ENCODE data around the gene SLC4A1AP.
"Not testable (repeated sequence)": the region's sequence is repeated elsewhere in the genome, so short reads cannot be mapped to it uniquely, and the experiment has no call there.

The SLC4A1AP gene, protein sequence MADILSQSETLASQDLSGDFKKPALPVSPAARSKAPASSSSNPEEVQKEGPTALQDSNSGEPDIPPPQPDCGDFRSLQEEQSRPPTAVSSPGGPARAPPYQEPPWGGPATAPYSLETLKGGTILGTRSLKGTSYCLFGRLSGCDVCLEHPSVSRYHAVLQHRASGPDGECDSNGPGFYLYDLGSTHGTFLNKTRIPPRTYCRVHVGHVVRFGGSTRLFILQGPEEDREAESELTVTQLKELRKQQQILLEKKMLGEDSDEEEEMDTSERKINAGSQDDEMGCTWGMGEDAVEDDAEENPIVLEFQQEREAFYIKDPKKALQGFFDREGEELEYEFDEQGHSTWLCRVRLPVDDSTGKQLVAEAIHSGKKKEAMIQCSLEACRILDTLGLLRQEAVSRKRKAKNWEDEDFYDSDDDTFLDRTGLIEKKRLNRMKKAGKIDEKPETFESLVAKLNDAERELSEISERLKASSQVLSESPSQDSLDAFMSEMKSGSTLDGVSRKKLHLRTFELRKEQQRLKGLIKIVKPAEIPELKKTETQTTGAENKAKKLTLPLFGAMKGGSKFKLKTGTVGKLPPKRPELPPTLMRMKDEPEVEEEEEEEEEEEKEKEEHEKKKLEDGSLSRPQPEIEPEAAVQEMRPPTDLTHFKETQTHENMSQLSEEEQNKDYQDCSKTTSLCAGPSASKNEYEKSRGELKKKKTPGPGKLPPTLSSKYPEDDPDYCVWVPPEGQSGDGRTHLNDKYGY

DNA sequence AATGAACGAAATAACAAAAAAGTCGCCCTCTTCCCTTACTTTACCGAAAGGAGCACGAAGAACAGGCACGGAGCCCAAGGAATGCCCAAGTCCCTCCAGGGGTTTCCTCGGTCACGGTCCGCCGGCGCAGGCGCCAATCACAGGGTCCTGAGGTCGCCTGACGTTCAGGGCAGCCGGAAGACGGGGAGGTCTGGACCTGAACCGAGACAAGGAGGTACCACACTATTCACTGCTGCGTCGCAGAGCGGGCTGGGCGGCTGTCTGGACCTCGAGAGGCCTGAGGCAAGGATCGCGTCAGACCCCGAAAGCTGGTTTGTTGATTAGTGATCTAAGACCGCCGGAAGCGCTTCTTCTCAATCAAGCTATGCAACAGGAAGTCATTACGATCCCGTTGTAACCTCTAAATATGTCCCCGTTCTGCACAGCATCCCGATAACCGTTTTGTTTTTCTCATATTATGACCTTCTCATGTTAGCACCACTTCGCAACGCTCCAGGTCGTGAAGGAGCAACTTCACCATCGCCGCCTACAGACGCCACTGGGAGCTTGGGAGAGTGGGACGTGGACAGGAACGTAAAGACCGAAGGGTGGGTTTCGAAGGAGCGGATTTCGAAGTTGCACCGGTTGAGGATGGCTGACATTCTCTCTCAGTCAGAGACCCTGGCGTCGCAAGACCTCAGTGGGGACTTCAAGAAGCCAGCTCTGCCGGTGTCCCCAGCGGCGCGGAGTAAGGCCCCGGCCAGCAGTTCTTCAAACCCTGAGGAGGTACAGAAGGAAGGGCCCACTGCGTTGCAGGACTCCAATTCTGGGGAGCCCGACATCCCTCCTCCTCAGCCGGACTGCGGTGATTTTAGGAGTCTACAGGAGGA lies at the start of gene SLC4A1AP, which contains the start of gene SUPT7L:
TSS of gene SLC4A1AP (plus strand) at position 605 of the 869 bp plus-strand sequence. CDS start at position 631, 26 bp downstream.
TSS of gene SUPT7L (minus strand) at position 330 of the 869 bp plus-strand sequence. CDS start 1,422 bp downstream, outside the sequence.
- peaks cover 26 to 39% (median 35%) of the 10 kb centered on the region in 5 donors for H3K36me3 ChIP-seq (ENCODE audit: control insufficient read depth in 5 of 5, insufficient read depth in 5 of 5, low read length in 5 of 5)
- H3K27me3 ChIP-seq (ENCODE audit: control insufficient read depth in 5 of 5, insufficient read depth in 4 of 5, low read length in 5 of 5): no peaks in the 10 kb centered on the region
- peaks cover 4 to 29% (median 27%) of the 10 kb centered on the region in 5 donors for H3K4me1 ChIP-seq (ENCODE audit: control insufficient read depth in 5 of 5, insufficient read depth in 5 of 5, low read length in 5 of 5)

GRCh38 chr2:27613985-27614384 lies 49.7 kb upstream of the SLC4A1AP start:
- Histone ChIP-seq H3K4me1 (ENCODE audit: control insufficient read depth in 5 of 5, insufficient read depth in 5 of 5, low read length in 5 of 5) (no peaks in the 10 kb centered on the region), H3K36me3 (ENCODE audit: control insufficient read depth in 5 of 5, insufficient read depth in 5 of 5, low read length in 5 of 5) (peaks cover 34 to 57% (median 41%) of the 10 kb centered on the region in 5 donors)

More for the DNA sequence above, at the start of gene SLC4A1AP, which contains the start of gene SUPT7L:
- Histone ChIP-seq H3K4me3 (ENCODE audit: low read depth in 1 of 5, low read length in 5 of 5) (peak within 1 kb of the TSS; percentile 88 to 100 (median 97)), H3K27ac (ENCODE audit: low read depth, low read length) (peak within 1 kb of the TSS; percentile 95), H3K9ac (ENCODE audit: low read length in 5 of 5) (peak within 1 kb of the TSS; percentile 96 to 99 (median 96)), H3K9me3 (ENCODE audit: control insufficient read depth in 5 of 5, low read length in 5 of 5) (no peaks in the 10 kb centered on the region)

GRCh38 chr2:27615316-27615715 lies 48.4 kb upstream of the SLC4A1AP start:
- H3K9me3 ChIP-seq (ENCODE audit: control insufficient read depth in 5 of 5, low read length in 5 of 5): no peaks in the 10 kb centered on the region

More at GRCh38 chr2:27613985-27614384, 49.7 kb upstream of the SLC4A1AP start:
- no peak overlapping the region for H3K9ac ChIP-seq (ENCODE audit: low read length in 5 of 5)
- H3K4me3 ChIP-seq (ENCODE audit: low read depth in 1 of 5, low read length in 5 of 5): no peak overlapping the region
- no peak overlapping the region for H3K27ac ChIP-seq (ENCODE audit: low read depth, low read length)
- no peaks in the 10 kb centered on the region for H3K27me3 ChIP-seq (ENCODE audit: control insufficient read depth in 5 of 5, insufficient read depth in 4 of 5, low read length in 5 of 5)
- no peaks in the 10 kb centered on the region for H3K9me3 ChIP-seq (ENCODE audit: control insufficient read depth in 5 of 5, low read length in 5 of 5)

DNA sequence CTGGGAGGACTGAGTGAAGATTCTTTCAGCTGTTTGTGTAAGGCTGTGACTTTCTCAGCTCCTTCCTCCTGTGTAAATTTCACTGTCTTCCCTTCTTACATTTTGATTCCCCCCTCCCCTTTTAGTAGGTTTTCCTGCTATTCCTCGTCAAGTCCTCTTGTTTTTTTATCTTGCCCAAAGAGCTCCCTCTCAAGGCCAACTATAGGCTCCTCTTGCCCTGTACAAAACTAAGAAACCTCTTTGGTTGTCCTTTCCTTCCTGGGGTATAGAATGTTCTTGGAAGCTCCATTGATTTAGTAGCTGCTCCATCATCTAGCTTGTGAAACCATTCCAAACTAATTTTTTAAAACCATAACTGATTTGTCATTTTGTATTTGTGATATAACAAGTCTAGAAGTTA lies 42.2 kb upstream of the SLC4A1AP start:
- peaks cover 0 to under 1% (median 0%) of the 10 kb centered on the region in 5 donors for H3K4me1 ChIP-seq (ENCODE audit: control insufficient read depth in 5 of 5, insufficient read depth in 5 of 5, low read length in 5 of 5)
- no peak overlapping the region for H3K9ac ChIP-seq (ENCODE audit: low read length in 5 of 5)
- no peak overlapping the region for H3K4me3 ChIP-seq (ENCODE audit: low read depth in 1 of 5, low read length in 5 of 5)
- peaks cover 57 to 73% (median 59%) of the 10 kb centered on the region in 5 donors for H3K36me3 ChIP-seq (ENCODE audit: control insufficient read depth in 5 of 5, insufficient read depth in 5 of 5, low read length in 5 of 5)
- no peaks in the 10 kb centered on the region for H3K9me3 ChIP-seq (ENCODE audit: control insufficient read depth in 5 of 5, low read length in 5 of 5)
- H3K27ac ChIP-seq (ENCODE audit: low read depth, low read length): no peak overlapping the region
- H3K27me3 ChIP-seq (ENCODE audit: control insufficient read depth in 5 of 5, insufficient read depth in 4 of 5, low read length in 5 of 5): no peaks in the 10 kb centered on the region

More at GRCh38 chr2:27615316-27615715, 48.4 kb upstream of the SLC4A1AP start:
- Histone ChIP-seq H3K36me3 (ENCODE audit: control insufficient read depth in 5 of 5, insufficient read depth in 5 of 5, low read length in 5 of 5) (peaks cover 40 to 56% (median 42%) of the 10 kb centered on the region in 5 donors), H3K4me3 (ENCODE audit: low read depth in 1 of 5, low read length in 5 of 5) (no peak overlapping the region), H3K27ac (ENCODE audit: low read depth, low read length) (no peak overlapping the region), H3K4me1 (ENCODE audit: control insufficient read depth in 5 of 5, insufficient read depth in 5 of 5, low read length in 5 of 5) (no peaks in the 10 kb centered on the region), H3K9ac (ENCODE audit: low read length in 5 of 5) (no peak overlapping the region), H3K27me3 (ENCODE audit: control insufficient read depth in 5 of 5, insufficient read depth in 4 of 5, low read length in 5 of 5) (no peaks in the 10 kb centered on the region)

GRCh38 chr2:27622921-27623384 lies 40.7 kb upstream of the SLC4A1AP start:
- no peak overlapping the region for H3K4me3 ChIP-seq (ENCODE audit: low read depth in 1 of 5, low read length in 5 of 5)
- peaks cover 1 to 12% (median 5%) of the 10 kb centered on the region in 5 donors for H3K4me1 ChIP-seq (ENCODE audit: control insufficient read depth in 5 of 5, insufficient read depth in 5 of 5, low read length in 5 of 5)
- no peak overlapping the region for H3K27ac ChIP-seq (ENCODE audit: low read depth, low read length)
- H3K36me3 ChIP-seq (ENCODE audit: control insufficient read depth in 5 of 5, insufficient read depth in 5 of 5, low read length in 5 of 5): peaks cover 43 to 59% (median 46%) of the 10 kb centered on the region in 5 donors
- no peaks in the 10 kb centered on the region for H3K27me3 ChIP-seq (ENCODE audit: control insufficient read depth in 5 of 5, insufficient read depth in 4 of 5, low read length in 5 of 5)
- H3K9me3 ChIP-seq (ENCODE audit: control insufficient read depth in 5 of 5, low read length in 5 of 5): no peaks in the 10 kb centered on the region
- H3K9ac ChIP-seq (ENCODE audit: low read length in 5 of 5): no peak overlapping the region

GRCh38 chr2:27624943-27625342 lies 38.7 kb upstream of the SLC4A1AP start:
- H3K4me3 ChIP-seq (ENCODE audit: low read depth in 1 of 5, low read length in 5 of 5): no peak overlapping the region
- H3K9ac ChIP-seq (ENCODE audit: low read length in 5 of 5): no peak overlapping the region
- H3K9me3 ChIP-seq (ENCODE audit: control insufficient read depth in 5 of 5, low read length in 5 of 5): no peaks in the 10 kb centered on the region
- H3K27ac ChIP-seq (ENCODE audit: low read depth, low read length): no peak overlapping the region
- H3K36me3 ChIP-seq (ENCODE audit: control insufficient read depth in 5 of 5, insufficient read depth in 5 of 5, low read length in 5 of 5): peaks cover 32 to 45% (median 35%) of the 10 kb centered on the region in 5 donors
- H3K4me1 ChIP-seq (ENCODE audit: control insufficient read depth in 5 of 5, insufficient read depth in 5 of 5, low read length in 5 of 5): peaks cover 3 to 31% (median 19%) of the 10 kb centered on the region in 5 donors
- H3K27me3 ChIP-seq (ENCODE audit: control insufficient read depth in 5 of 5, insufficient read depth in 4 of 5, low read length in 5 of 5): no peaks in the 10 kb centered on the region

- not testable (repeated sequence) for H3K9ac ChIP-seq (ENCODE audit: low read length in 5 of 5); H3K27me3 ChIP-seq (ENCODE audit: control insufficient read depth in 5 of 5, insufficient read depth in 4 of 5, low read length in 5 of 5); H3K27ac ChIP-seq (ENCODE audit: low read depth, low read length); H3K9me3 ChIP-seq (ENCODE audit: control insufficient read depth in 5 of 5, low read length in 5 of 5); H3K4me3 ChIP-seq (ENCODE audit: low read depth in 1 of 5, low read length in 5 of 5)
- Histone ChIP-seq H3K36me3 (ENCODE audit: control insufficient read depth in 5 of 5, insufficient read depth in 5 of 5, low read length in 5 of 5) (peaks cover 30 to 41% (median 35%) of the 10 kb centered on the region in 5 donors), H3K4me1 (ENCODE audit: control insufficient read depth in 5 of 5, insufficient read depth in 5 of 5, low read length in 5 of 5) (peaks cover 3 to 32% (median 20%) of the 10 kb centered on the region in 5 donors)
These were observed 37.4 kb upstream of the SLC4A1AP start for GRCh38 chr2:27626323-27626722.

DNA sequence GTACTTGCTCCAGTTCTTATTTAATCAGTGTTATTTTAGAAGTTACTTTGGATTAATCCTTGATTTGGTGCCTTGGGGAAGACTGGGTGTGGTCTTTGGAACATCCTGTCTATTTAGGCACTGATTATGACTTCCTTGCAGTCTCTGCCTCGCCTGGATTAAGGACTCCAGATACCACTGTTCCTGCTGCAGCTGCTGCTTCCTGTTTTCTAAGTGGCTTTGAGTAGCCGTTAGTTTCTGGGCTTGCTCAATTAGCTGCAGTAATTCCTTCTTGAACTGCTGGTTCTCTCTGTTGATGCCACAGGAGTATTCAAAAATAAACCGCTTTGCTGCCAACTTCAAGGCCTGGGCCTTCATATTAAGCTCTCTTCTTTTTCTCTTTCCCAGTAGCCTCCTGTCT lies 36.8 kb upstream of the SLC4A1AP start:
- not testable (repeated sequence) for H3K27ac ChIP-seq (ENCODE audit: low read depth, low read length); H3K4me3 ChIP-seq (ENCODE audit: low read depth in 1 of 5, low read length in 5 of 5)
- peaks cover 3 to 32% (median 20%) of the 10 kb centered on the region in 5 donors for H3K4me1 ChIP-seq (ENCODE audit: control insufficient read depth in 5 of 5, insufficient read depth in 5 of 5, low read length in 5 of 5)

More for the DNA sequence above, 36.8 kb upstream of the SLC4A1AP start:
- not testable (repeated sequence) for H3K9ac ChIP-seq (ENCODE audit: low read length in 5 of 5); H3K9me3 ChIP-seq (ENCODE audit: control insufficient read depth in 5 of 5, low read length in 5 of 5); H3K27me3 ChIP-seq (ENCODE audit: control insufficient read depth in 5 of 5, insufficient read depth in 4 of 5, low read length in 5 of 5)
- H3K36me3 ChIP-seq (ENCODE audit: control insufficient read depth in 5 of 5, insufficient read depth in 5 of 5, low read length in 5 of 5): peaks cover 29 to 41% (median 33%) of the 10 kb centered on the region in 5 donors

Data from subcutaneous abdominal adipose tissue (tissue), 5 donors.